PC-9 (cell line): ENCODE results near the gene SLC1A4.

Source experiments
- CTCF ChIP-seq: fragments of 200-600 bp; sonication (generic); conservative IDR thresholded peaks from 2 replicates; pipeline ENCODE4 v1.6.1; 2017; ENCODE audit warnings: mixed run types, antibody characterized with exemption, mild to moderate bottlenecking, moderate library complexity
- EZH2 ChIP-seq: fragments of 200-600 bp; sonication (generic); IDR thresholded peaks from 2 replicates; pipeline ENCODE4 v1.8.0; 2017; ENCODE audit warnings: antibody characterized with exemption, low read depth

- no peak for TF ChIP-seq CTCF
- TF ChIP-seq EZH2: no peak
Measured at GRCh38 chr2:65021709-65022108, 32.5 kb downstream of the SLC1A4 start.
